ENCODE measurements around the gene TGIF2. TPM values are rescaled to one million over a fixed set of nuclear protein-coding genes. Genes with fewer than 3 reads are reported as not detected.

Gene TGIF2
- total and polyA plus RNA-seq, 2 of the 13 experiments (the other 11 are each of a cell fraction or from before 2014, with no cell fraction given), result 41.3 to 53.9 TPM

GRCh38 chr20:36606158-36607066, 33.0 kb downstream of the TGIF2 start (continued):
- TF ChIP-seq ZNF784 (CRISPR knock-in tag; IDR thresholded peaks at IDR 0.05; ENCODE audit: borderline replicate concordance) (no peak), ZKSCAN1 (IDR thresholded peaks at IDR 0.05; ENCODE audit: low read length) (0 out of 2 replicates have a peak, but pooled peaks have one; percentile 18), ETS1 (CRISPR knock-in tag; IDR thresholded peaks at IDR 0.05) (0 out of 2 replicates have a peak, but pooled peaks have one; percentile 3), SRSF4 (IDR thresholded peaks at IDR 0.05; ENCODE audit: low read depth, low read length, poor library complexity, severe bottlenecking) (no peak), SMC3 (IDR thresholded peaks at IDR 0.05; ENCODE audit: low read length) (no peak), NPAS2 (CRISPR knock-in tag; IDR thresholded peaks at IDR 0.05; ENCODE audit: borderline replicate concordance) (no peak), HMGXB3 (CRISPR knock-in tag; IDR thresholded peaks at IDR 0.05; ENCODE audit: borderline replicate concordance) (peak; percentile 25; the same call in 1 of the 2 replicates), GLI4 (CRISPR knock-in tag; IDR thresholded peaks at IDR 0.05; ENCODE audit: borderline replicate concordance) (0 out of 2 replicates have a peak, but pooled peaks have one; percentile 7), NFE2L2 (IDR thresholded peaks at IDR 0.05; ENCODE audit: low read length) (peak; percentile 96), RAD51 (IDR thresholded peaks at IDR 0.05; ENCODE audit: borderline replicate concordance) (no peak)
- TF ChIP-seq, protein P1, sequence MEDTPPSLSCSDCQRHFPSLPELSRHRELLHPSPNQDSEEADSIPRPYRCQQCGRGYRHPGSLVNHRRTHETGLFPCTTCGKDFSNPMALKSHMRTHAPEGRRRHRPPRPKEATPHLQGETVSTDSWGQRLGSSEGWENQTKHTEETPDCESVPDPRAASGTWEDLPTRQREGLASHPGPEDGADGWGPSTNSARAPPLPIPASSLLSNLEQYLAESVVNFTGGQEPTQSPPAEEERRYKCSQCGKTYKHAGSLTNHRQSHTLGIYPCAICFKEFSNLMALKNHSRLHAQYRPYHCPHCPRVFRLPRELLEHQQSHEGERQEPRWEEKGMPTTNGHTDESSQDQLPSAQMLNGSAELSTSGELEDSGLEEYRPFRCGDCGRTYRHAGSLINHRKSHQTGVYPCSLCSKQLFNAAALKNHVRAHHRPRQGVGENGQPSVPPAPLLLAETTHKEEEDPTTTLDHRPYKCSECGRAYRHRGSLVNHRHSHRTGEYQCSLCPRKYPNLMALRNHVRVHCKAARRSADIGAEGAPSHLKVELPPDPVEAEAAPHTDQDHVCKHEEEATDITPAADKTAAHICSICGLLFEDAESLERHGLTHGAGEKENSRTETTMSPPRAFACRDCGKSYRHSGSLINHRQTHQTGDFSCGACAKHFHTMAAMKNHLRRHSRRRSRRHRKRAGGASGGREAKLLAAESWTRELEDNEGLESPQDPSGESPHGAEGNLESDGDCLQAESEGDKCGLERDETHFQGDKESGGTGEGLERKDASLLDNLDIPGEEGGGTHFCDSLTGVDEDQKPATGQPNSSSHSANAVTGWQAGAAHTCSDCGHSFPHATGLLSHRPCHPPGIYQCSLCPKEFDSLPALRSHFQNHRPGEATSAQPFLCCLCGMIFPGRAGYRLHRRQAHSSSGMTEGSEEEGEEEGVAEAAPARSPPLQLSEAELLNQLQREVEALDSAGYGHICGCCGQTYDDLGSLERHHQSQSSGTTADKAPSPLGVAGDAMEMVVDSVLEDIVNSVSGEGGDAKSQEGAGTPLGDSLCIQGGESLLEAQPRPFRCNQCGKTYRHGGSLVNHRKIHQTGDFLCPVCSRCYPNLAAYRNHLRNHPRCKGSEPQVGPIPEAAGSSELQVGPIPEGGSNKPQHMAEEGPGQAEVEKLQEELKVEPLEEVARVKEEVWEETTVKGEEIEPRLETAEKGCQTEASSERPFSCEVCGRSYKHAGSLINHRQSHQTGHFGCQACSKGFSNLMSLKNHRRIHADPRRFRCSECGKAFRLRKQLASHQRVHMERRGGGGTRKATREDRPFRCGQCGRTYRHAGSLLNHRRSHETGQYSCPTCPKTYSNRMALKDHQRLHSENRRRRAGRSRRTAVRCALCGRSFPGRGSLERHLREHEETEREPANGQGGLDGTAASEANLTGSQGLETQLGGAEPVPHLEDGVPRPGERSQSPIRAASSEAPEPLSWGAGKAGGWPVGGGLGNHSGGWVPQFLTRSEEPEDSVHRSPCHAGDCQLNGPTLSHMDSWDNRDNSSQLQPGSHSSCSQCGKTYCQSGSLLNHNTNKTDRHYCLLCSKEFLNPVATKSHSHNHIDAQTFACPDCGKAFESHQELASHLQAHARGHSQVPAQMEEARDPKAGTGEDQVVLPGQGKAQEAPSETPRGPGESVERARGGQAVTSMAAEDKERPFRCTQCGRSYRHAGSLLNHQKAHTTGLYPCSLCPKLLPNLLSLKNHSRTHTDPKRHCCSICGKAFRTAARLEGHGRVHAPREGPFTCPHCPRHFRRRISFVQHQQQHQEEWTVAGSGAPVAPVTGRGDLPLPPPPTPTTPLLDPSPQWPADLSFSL (CRISPR knock-in tag; IDR thresholded peaks at IDR 0.05), result no peak
